PC-3 (cell line): ENCODE measurements around the gene GPC3. TPM values are rescaled to one million over a fixed set of nuclear protein-coding genes. Genes with fewer than 3 reads are reported as not detected.
"Not testable (repeated sequence)": the region's sequence is repeated elsewhere in the genome, so short reads cannot be mapped to it uniquely, and the experiment has no call there.

ENCODE experiments used
- ATAC-seq: fragments of 200-7000 bp; cut with Tn5 transposase; 2 replicates; pipeline ENCODE4 v1.9.1; 2020; ENCODE audit warnings: mild to moderate bottlenecking, moderate library complexity
- BruUV-seq: library from RNA; stranded (reverse); fragments of 400-500 nt; replicated peaks from 2 replicates; lab custom pipeline; 2021; lab: Mats Ljungman, UMichigan
- CTCF ChIA-PET: fragments of 300-600 bp; sonication (Branson Sonifier 250); formaldehyde crosslinking; loops from one replicate; lab custom pipeline; 2022; ENCODE audit warnings: antibody characterized with exemption; lab: Charles Lee
- POLR2A ChIA-PET: fragments of 300-600 bp; sonication (Branson Sonifier 250); formaldehyde crosslinking; loops from one replicate; lab custom pipeline; 2022; ENCODE audit warnings: antibody characterized with exemption; ENCODE audit not compliant: unreplicated experiment; lab: Charles Lee
- DNase-seq: peaks from one replicate; pipeline ENCODE4 v3.0.0-alpha.2; 2015
- H2AFZ ChIP-seq: fragments of 300-600 bp; sonication (generic); 2 replicates; pipeline ENCODE4 v1.6.0; 2016; ENCODE audit warnings: antibody characterized with exemption, low read length
- H3F3A ChIP-seq: fragments of 300-600 bp; sonication (generic); one replicate; pipeline ENCODE4 v1.6.0; 2017; ENCODE audit warnings: antibody characterized with exemption, low read length, control low read depth, mild to moderate bottlenecking; ENCODE audit not compliant: unreplicated experiment
- H3K27ac ChIP-seq: fragments of 300-600 bp; sonication (generic); 2 replicates; pipeline ENCODE4 v1.5.1; 2016; ENCODE audit warnings: mild to moderate bottlenecking, low read length
- H3K27me3 ChIP-seq: fragments of 300-600 bp; sonication (generic); 2 replicates; pipeline ENCODE4 v1.6.1; 2016; ENCODE audit warnings: low read length, mixed read lengths
- H3K36me3 ChIP-seq: fragments of 300-600 bp; sonication (generic); 2 replicates; pipeline ENCODE4 v1.6.1; 2016; ENCODE audit warnings: low read depth, mixed run types, low read length, mixed read lengths
- H3K4me1 ChIP-seq: fragments of 300-600 bp; sonication (generic); 2 replicates; pipeline ENCODE4 v1.5.1; 2016; ENCODE audit warnings: low read length; ENCODE audit not compliant: insufficient read depth
- H3K4me2 ChIP-seq: fragments of 300-600 bp; sonication (generic); 2 replicates; pipeline ENCODE4 v1.6.0; 2016; ENCODE audit warnings: low read length
- H3K4me3 ChIP-seq: fragments of 300-600 bp; sonication (generic); 2 replicates; pipeline ENCODE4 v1.5.1; 2016; ENCODE audit warnings: mild to moderate bottlenecking, low read length, mixed read lengths
- H3K79me2 ChIP-seq: fragments of 300-600 bp; sonication (generic); 2 replicates; pipeline ENCODE4 v1.6.1; 2017; ENCODE audit warnings: low read length, mixed read lengths
- H3K9ac ChIP-seq: fragments of 300-600 bp; sonication (generic); 2 replicates; pipeline ENCODE4 v1.6.0; 2016; ENCODE audit warnings: mild to moderate bottlenecking, low read length
- H3K9me2 ChIP-seq: fragments of 300-600 bp; sonication (generic); replicated peaks from 2 replicates; pipeline ENCODE4 v1.6.1; 2016; ENCODE audit warnings: mixed run types, low read length, mixed read lengths
- H3K9me3 ChIP-seq: fragments of 300-600 bp; sonication (generic); 2 replicates; pipeline ENCODE4 v1.6.1; 2016; ENCODE audit warnings: low read length, mixed read lengths
- H4K20me1 ChIP-seq: fragments of 300-600 bp; sonication (generic); 2 replicates; pipeline ENCODE4 v1.6.1; 2016; ENCODE audit warnings: low read length, mixed read lengths
- CTCF ChIP-seq: fragments of 300-600 bp; sonication (generic); conservative IDR thresholded peaks from 2 replicates; pipeline ENCODE4 v1.5.1; 2017; ENCODE audit warnings: antibody characterized with exemption, low read depth, mild to moderate bottlenecking, low read length
- EZH2 ChIP-seq: fragments of 300-600 bp; sonication (generic); IDR thresholded peaks from one replicate; pipeline ENCODE4 v1.6.1; 2017; ENCODE audit warnings: antibody characterized with exemption, mild to moderate bottlenecking, low read length; ENCODE audit not compliant: unreplicated experiment
- EZH2phosphoT487 ChIP-seq: fragments of 300-600 bp; sonication (generic); IDR thresholded peaks from 2 replicates; pipeline ENCODE4 v1.6.1; 2018; ENCODE audit warnings: mild to moderate bottlenecking, antibody characterized with exemption, low read length, borderline replicate concordance
- intact Hi-C: fragments of 100-400 bp; cut with micrococcal nuclease; formaldehyde crosslinking; loops from 2 replicates; pipeline ENCODE4 v1.9.0; 2023
- total RNA-seq: library from RNA; depleted of rRNA; stranded (reverse); fragments of >200 nt; gene quantifications from 2 replicates; pipeline ENCODE4 v1.2.3, GENCODE V29; 2014

The GPC3 gene
- total RNA-seq, 1 experiment from 2014 or later: not detected

GRCh38 chrX:133527415-133527814 lies 458.0 kb downstream of the GPC3 start:
- CTCF ChIA-PET: no interaction called here
- DNase-seq: no peak

GRCh38 chrX:133526773-133527172 lies 458.6 kb downstream of the GPC3 start:
- POLR2A ChIA-PET, H3K9ac ChIP-seq, H3F3A ChIP-seq, H3K9me2 ChIP-seq, BruUV-seq, DNase-seq, intact Hi-C loops, H3K4me3 ChIP-seq, H3K4me1 ChIP-seq, H3K27ac ChIP-seq, H2AFZ ChIP-seq, H3K79me2 ChIP-seq, CTCF ChIA-PET, ATAC-seq, H3K36me3 ChIP-seq, H3K4me2 ChIP-seq, H3K27me3 ChIP-seq, H4K20me1 ChIP-seq, H3K9me3 ChIP-seq: not testable (repeated sequence)

More at GRCh38 chrX:133527415-133527814, 458.0 kb downstream of the GPC3 start:
- Histone ChIP-seq H3K4me2 (no peak overlapping the region), H3K9ac (no peak overlapping the region), H3K4me3 (no peak overlapping the region), H2AFZ (no peak overlapping the region), H3F3A (no peaks in the 10 kb centered on the region), H3K27ac (no peak overlapping the region), H3K27me3 (no peaks in the 10 kb centered on the region), H3K9me3 (no peaks in the 10 kb centered on the region), H3K9me2 (no peaks in the 10 kb centered on the region), H3K36me3 (no peaks in the 10 kb centered on the region), H3K4me1 (peaks cover 6% of the 10 kb centered on the region), H3K79me2 (no peaks in the 10 kb centered on the region), H4K20me1 (no peaks in the 10 kb centered on the region)
- TF ChIP-seq CTCF (no peak), EZH2phosphoT487 (no peak), EZH2 (no peak)
- no peak for ATAC-seq
- POLR2A ChIA-PET: no interaction called here
- no TSS peak for BruUV-seq
- intact Hi-C loops: no loop called here

- POLR2A ChIA-PET: no interaction called here
- intact Hi-C loops: no loop called here
- Histone ChIP-seq H2AFZ (peak overlapping the region; percentile 73), H3K9ac (no peak overlapping the region), H3F3A (no peaks in the 10 kb centered on the region), H3K4me1 (peaks cover 6% of the 10 kb centered on the region), H3K4me3 (no peak overlapping the region), H3K36me3 (no peaks in the 10 kb centered on the region), H3K79me2 (no peaks in the 10 kb centered on the region), H3K9me2 (no peaks in the 10 kb centered on the region), H3K9me3 (no peaks in the 10 kb centered on the region), H4K20me1 (no peaks in the 10 kb centered on the region), H3K27me3 (no peaks in the 10 kb centered on the region), H3K27ac (no peak overlapping the region), H3K4me2 (no peak overlapping the region)
- TF ChIP-seq CTCF (no peak), EZH2 (no peak), EZH2phosphoT487 (no peak)
- DNase-seq: no peak
- BruUV-seq: no TSS peak
- no peak for ATAC-seq
- CTCF ChIA-PET: no interaction called here
Measured at GRCh38 chrX:133523526-133523925, 461.9 kb downstream of the GPC3 start.
